Ovary (tissue), 9 donors: ENCODE measurements around the gene KDSR. TPM values are rescaled to one million over a fixed set of nuclear protein-coding genes. Genes with fewer than 3 reads are reported as not detected.

Source experiments
- DNase-seq, 5 donors: peaks; one replicate each; pipeline ENCODE4 v3.0.0-alpha.2; 2019 to 2020
- H3K27ac ChIP-seq, 2 donors: fragments of 200-600 bp; one replicate each; pipeline versions ENCODE4 v1.5.1 to v1.8.0; 2019 to 2022
- H3K27me3 ChIP-seq: fragments of 200-600 bp; one replicate; pipeline ENCODE4 v1.8.0; 2022
- H3K36me3 ChIP-seq: fragments of 200-600 bp; sonication (generic); one replicate; pipeline ENCODE4 v1.5.1; 2019
- H3K4me1 ChIP-seq: one replicate; pipeline ENCODE4 v1.8.1; 2013; ENCODE audit warnings: mild to moderate bottlenecking, moderate library complexity; ENCODE audit not compliant: insufficient read depth
- H3K4me3 ChIP-seq: fragments of 200-600 bp; sonication (generic); one replicate; pipeline ENCODE4 v1.5.1; 2017
- H3K9me3 ChIP-seq, 2 donors: fragments of 200-600 bp in 1 of 2; sonication (generic) in 1 of 2; one replicate each; pipeline versions ENCODE4 v1.5.1 to v1.8.1; 2013 to 2019; ENCODE audit warnings: mild to moderate bottlenecking in 1 of 2, moderate library complexity in 1 of 2
- EP300 ChIP-seq: sonication (generic); formaldehyde crosslinking; IDR thresholded peaks from one replicate; pipeline ENCODE4 v1.6.1; 2017; ENCODE audit warnings: antibody characterized with exemption
- POLR2A ChIP-seq: fragments of 450-650 bp; IDR thresholded peaks from one replicate; pipeline ENCODE4 v1.6.1; 2017; ENCODE audit warnings: antibody characterized with exemption, mild to moderate bottlenecking, moderate library complexity
- WGBS, 3 donors: extraction: QIAGEN DNeasy Blood & Tissue Kit in 1 of 3; methylation state at CpG; one replicate each; pipeline versions ENCODE4 v1.1.5 to v1.1.7; 2013 to 2017; 5-methylcytosine and 5-hydroxymethylcytosine counted together
- intact Hi-C, 4 donors: fragments of 100-400 bp; cut with DNase I; formaldehyde crosslinking; loops; one replicate each; pipeline versions ENCODE4 v1.11.0 to v1.15.1; 2022 to 2023
- polyA plus RNA-seq, 2 donors: library from polyadenylated mRNA; stranded (reverse); fragments of 200-250 nt in 1 of 2; fragments of 350-450 nt in 1 of 2; fragmentation: Illumina TruSeq in 1 of 2; extraction: RNeasy Lipid Tissue Mini Kit (QIAGEN cat#74804) in 1 of 2; gene quantifications; one replicate each; pipeline ENCODE4 v1.2.3, GENCODE V29; 2013 to 2014
- total RNA-seq, 7 donors: library from RNA; depleted of rRNA in 2 of 7; stranded (reverse); fragments of >200 nt in 2 of 7; fragmentation: NEBNext Ultra II Directional in 3 of 7; extraction: Animal tissue kit (Norgen Biotek cat#: 25700) in 3 of 7; gene quantifications; one replicate each; pipeline versions ENCODE4 v1.1.0 to v1.2.4, GENCODE V29; 2016 to 2023
- TF ChIP-seq, protein P1 (sequence below), 3 donors: fragments of 450-650 bp in 2 of 3; fragments of 200-600 bp in 1 of 3; IDR thresholded peaks; one replicate each; pipeline versions ENCODE4 v1.5.1 to v1.8.0; 2016 to 2022; ENCODE audit warnings: antibody characterized with exemption in 3 of 3, mild to moderate bottlenecking in 1 of 3
- donor health status: DM: no; HTN: no; CAD: no; lungs with moderate emphysema.
- donor health status: DM: no; HTN: no; CAD: no.
- donor health status: Bipolar disorder and iron deficiency.
- donor health status: DM: yes; HTN: yes; CAD: no.
- donor health status: DM: no; HTN: no; CAD: no.
- donor health status: DM: yes; HTN: yes; CAD: no.

The KDSR gene
- total and polyA plus RNA-seq, 9 donors: 25.8 to 70.1 (median 57.6) TPM

DNA sequence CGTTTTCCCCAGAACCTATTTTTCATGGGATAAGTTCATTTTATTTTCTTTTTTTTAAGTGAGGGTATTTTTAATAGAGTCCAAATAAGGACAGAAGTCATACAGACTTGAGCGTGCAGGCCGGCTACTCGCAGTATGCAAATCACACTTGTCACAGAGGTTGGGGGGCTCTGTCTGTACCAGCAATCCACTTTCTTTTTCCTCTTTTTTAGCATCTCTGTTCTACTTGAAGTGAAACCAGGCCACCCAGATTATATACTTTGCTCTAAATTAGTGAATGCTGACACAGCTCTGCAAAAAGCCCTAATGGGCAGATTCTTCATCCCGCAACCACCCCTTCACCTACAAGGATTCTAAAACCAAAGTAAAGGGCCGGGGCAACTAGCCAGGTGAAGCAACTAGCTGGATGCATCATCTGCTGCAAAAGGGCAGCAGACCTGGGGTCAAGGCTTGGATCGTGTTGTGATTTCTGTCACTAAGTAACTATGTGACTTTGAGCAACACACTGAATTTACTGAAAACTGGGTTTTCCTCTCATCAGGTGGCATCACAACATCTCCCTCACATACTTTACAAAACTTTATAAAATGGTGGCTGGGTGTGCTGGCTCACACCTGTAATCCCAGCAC, 18.4 kb downstream of the KDSR start:
- H3K27me3 ChIP-seq: no peaks in the 10 kb centered on the region
- H3K4me3 ChIP-seq: no peak overlapping the region
- 87 to 96% (median 93%) methylated on average over 7 of the region's 7 CpGs for WGBS, 3 donors
- H3K27ac ChIP-seq: no peak overlapping the region
- no peaks in the 10 kb centered on the region for H3K36me3 ChIP-seq
- no peaks in the 10 kb centered on the region for H3K9me3 ChIP-seq
- intact Hi-C loops: loop anchor here in 1 of 4 donors (10.0 kb wide), 1 partner anchor 86 kb away; no protein-coding TSS in a partner anchor
- DNase-seq: no peak
- no peak for TF ChIP-seq POLR2A
- TF ChIP-seq, protein P1, sequence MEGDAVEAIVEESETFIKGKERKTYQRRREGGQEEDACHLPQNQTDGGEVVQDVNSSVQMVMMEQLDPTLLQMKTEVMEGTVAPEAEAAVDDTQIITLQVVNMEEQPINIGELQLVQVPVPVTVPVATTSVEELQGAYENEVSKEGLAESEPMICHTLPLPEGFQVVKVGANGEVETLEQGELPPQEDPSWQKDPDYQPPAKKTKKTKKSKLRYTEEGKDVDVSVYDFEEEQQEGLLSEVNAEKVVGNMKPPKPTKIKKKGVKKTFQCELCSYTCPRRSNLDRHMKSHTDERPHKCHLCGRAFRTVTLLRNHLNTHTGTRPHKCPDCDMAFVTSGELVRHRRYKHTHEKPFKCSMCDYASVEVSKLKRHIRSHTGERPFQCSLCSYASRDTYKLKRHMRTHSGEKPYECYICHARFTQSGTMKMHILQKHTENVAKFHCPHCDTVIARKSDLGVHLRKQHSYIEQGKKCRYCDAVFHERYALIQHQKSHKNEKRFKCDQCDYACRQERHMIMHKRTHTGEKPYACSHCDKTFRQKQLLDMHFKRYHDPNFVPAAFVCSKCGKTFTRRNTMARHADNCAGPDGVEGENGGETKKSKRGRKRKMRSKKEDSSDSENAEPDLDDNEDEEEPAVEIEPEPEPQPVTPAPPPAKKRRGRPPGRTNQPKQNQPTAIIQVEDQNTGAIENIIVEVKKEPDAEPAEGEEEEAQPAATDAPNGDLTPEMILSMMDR (IDR thresholded peaks at IDR 0.05): no peak
- TF ChIP-seq EP300: no peak
- H3K4me1 ChIP-seq: peaks cover 7% of the 10 kb centered on the region

DNA sequence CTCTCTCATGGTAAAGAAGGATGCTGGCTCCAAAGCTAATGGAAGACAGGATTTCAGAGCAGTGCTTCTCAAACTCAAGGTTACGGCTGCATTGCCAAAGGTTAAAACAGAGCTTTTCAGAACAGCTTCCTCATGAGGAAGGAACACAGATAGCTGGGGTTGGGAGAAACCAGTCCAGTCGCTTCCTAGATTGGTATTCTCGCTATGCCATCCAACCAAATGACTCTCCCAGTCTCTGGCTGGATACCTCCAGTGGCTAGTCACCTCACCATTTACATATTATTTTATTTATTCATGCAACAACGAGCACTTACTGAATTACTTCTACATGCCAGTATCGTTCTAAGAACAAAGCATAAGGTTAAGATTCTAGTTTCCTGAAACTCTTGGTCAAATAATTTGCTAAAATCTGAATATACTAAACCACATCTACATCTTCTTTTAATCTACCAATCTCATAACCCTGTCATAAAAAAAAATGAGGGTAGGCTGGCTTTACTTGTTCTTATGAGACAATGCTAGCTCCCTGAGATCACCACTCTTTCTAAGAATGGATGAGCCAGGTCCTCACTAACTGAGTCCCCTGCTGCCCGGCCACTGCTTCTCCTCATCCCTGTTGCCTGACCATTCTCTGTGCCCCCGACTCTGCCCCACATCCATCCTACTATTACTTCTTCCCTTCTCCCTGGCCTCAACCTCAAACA, 20.4 kb downstream of the KDSR start:
- Histone ChIP-seq H3K9me3 (no peaks in the 10 kb centered on the region), H3K36me3 (no peaks in the 10 kb centered on the region), H3K27ac (peak overlapping the region in 1 of 2 donors; percentile 24), H3K27me3 (no peaks in the 10 kb centered on the region), H3K4me3 (no peak overlapping the region), H3K4me1 (peaks cover 7% of the 10 kb centered on the region)
- DNase-seq: no peak
- WGBS, 3 donors: 67 to 82% (median 68%) methylated on average over 7 of the region's 7 CpGs
- TF ChIP-seq EP300: no peak
- TF ChIP-seq POLR2A: no peak
- TF ChIP-seq, protein P1 (IDR thresholded peaks at IDR 0.05): no peak
- intact Hi-C loops: loop anchor here in 1 of 4 donors (10.0 kb wide), 1 partner anchor 88 kb away; no protein-coding TSS in a partner anchor

- H3K9me3 ChIP-seq: no peaks in the 10 kb centered on the region
- no peaks in the 10 kb centered on the region for H3K27me3 ChIP-seq
- no peak overlapping the region for H3K4me3 ChIP-seq
- DNase-seq: peak in 3 of 5 donors; percentile 32 to 51 (median 33)
- H3K4me1 ChIP-seq: peaks cover 7% of the 10 kb centered on the region
- intact Hi-C loops: loop anchor here in 1 of 4 donors (10.0 kb wide), 1 partner anchor 89 kb away; no protein-coding TSS in a partner anchor
- no peaks in the 10 kb centered on the region for H3K36me3 ChIP-seq
- H3K27ac ChIP-seq: peak overlapping the region in 1 of 2 donors; percentile 24
- TF ChIP-seq EP300: no peak
- TF ChIP-seq POLR2A: no peak
- TF ChIP-seq, protein P1 (IDR thresholded peaks at IDR 0.05): no peak
- WGBS, 3 donors: 20 to 32% (median 27%) methylated on average over 7 of the region's 7 CpGs
Observed at GRCh38 chr18:63346031-63346430, 21.0 kb downstream of the KDSR start.

- Histone ChIP-seq H3K9me3 (no peaks in the 10 kb centered on the region), H3K4me1 (peaks cover 7% of the 10 kb centered on the region), H3K4me3 (no peak overlapping the region), H3K36me3 (no peaks in the 10 kb centered on the region), H3K27ac (no peak overlapping the region), H3K27me3 (no peaks in the 10 kb centered on the region)
- intact Hi-C loops: loop anchor here in 1 of 4 donors (10.0 kb wide), 1 partner anchor 90 kb away; no protein-coding TSS in a partner anchor
- no peak for TF ChIP-seq EP300
- WGBS, 3 donors: 67 to 74% (median 74%) methylated on average over 2 of the region's 2 CpGs
- no peak for DNase-seq
Observed at GRCh38 chr18:63344918-63345317, 22.1 kb downstream of the KDSR start.
